ENCODE measurements around the gene ZSCAN5C. TPM values are rescaled to one million over a fixed set of nuclear protein-coding genes. Genes with fewer than 3 reads are reported as not detected.

ZSCAN5C gene
- total and polyA plus RNA-seq, 2 donors (not counting 1 experiment from before 2014, with no cell fraction given), result not detected

DNA sequence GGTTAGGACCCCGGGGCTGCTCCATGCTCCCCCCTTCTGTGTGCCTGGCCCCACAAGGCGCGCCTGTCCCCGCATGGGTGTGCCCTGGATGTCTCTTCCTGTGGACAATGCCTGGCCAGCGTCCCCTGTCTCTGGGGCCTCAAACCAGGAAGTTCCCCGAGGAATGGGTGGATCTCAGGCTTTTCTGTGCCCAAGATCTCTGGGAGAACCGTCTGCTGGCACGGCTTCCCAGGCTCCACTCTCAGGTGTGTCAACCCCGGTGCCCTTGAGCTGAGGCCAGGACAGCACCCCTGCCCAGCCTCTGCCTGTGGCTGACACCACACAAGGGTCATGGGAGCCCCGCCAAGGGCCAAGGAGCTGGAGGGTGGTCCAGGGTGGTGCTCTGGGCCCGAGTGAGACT is 45.3 kb upstream of the ZSCAN5C start:
- no peaks in the 10 kb centered on the region for H3K27me3 Mint-ChIP-seq
- peaks cover 0 to 31% of the 10 kb centered on the region in 2 experiments for H3K36me3 ChIP-seq (replicated peaks in 1 of 2; ENCODE audit: control extremely low read depth in 1 of 2, control insufficient read depth in 1 of 2, extremely low read depth in 1 of 2, insufficient read depth in 2 of 2, low read length in 1 of 2)
- POLR2A ChIA-PET, result no interaction called here
- 98% methylated on average over 11 of the region's 11 CpGs for WGBS (ENCODE audit: insufficient coverage)
- ATAC-seq (ENCODE audit: low read depth) (no peak), DNase-seq (no peak)
- no peak overlapping the region for H3K9ac ChIP-seq (ENCODE audit: low read length)
- H4K20me1 ChIP-seq (ENCODE audit: control insufficient read depth, insufficient read depth, low read length, poor library complexity, severe bottlenecking), result peaks cover 17% of the 10 kb centered on the region
- intact Hi-C loops (cut with micrococcal nuclease), result no loop called here
- H3K9me3 Mint-ChIP-seq (ENCODE audit: insufficient read depth), result no peaks in the 10 kb centered on the region
- no peaks in the 10 kb centered on the region for H3K9me3 ChIP-seq (ENCODE audit: control extremely low read depth in 1 of 3, control insufficient read depth in 2 of 3, insufficient read depth in 1 of 3, low read length in 2 of 3)
- TF ChIP-seq, protein P1, sequence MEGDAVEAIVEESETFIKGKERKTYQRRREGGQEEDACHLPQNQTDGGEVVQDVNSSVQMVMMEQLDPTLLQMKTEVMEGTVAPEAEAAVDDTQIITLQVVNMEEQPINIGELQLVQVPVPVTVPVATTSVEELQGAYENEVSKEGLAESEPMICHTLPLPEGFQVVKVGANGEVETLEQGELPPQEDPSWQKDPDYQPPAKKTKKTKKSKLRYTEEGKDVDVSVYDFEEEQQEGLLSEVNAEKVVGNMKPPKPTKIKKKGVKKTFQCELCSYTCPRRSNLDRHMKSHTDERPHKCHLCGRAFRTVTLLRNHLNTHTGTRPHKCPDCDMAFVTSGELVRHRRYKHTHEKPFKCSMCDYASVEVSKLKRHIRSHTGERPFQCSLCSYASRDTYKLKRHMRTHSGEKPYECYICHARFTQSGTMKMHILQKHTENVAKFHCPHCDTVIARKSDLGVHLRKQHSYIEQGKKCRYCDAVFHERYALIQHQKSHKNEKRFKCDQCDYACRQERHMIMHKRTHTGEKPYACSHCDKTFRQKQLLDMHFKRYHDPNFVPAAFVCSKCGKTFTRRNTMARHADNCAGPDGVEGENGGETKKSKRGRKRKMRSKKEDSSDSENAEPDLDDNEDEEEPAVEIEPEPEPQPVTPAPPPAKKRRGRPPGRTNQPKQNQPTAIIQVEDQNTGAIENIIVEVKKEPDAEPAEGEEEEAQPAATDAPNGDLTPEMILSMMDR (IDR thresholded peaks at IDR 0.05), result no peak
- TF ChIP-seq EZH2 (IDR thresholded peaks at IDR 0.05; ENCODE audit: borderline replicate concordance, insufficient read depth, low read depth, low read length, poor library complexity, severe bottlenecking), result no peak
- CTCF ChIA-PET, result interaction anchor here (1.5 kb wide), 1 partner anchor 76 kb away, joined by 5 read pairs; no protein-coding TSS in a partner anchor
- no peak overlapping the region for H2AFZ ChIP-seq (ENCODE audit: insufficient read depth, low read depth, low read length, poor library complexity, severe bottlenecking)
- no peaks in the 10 kb centered on the region for H3K4me1 ChIP-seq (ENCODE audit: control insufficient read depth in 2 of 2, insufficient read depth in 2 of 2, low read length in 2 of 2)
- H3K4me3 ChIP-seq (ENCODE audit: control extremely low read depth in 1 of 5, extremely low read depth in 1 of 5, insufficient read depth in 1 of 5, low read depth in 2 of 5, low read length in 4 of 5), result no peak overlapping the region
- H3K4me3 Mint-ChIP-seq, result no peak overlapping the region
- no peak overlapping the region for H3K27ac ChIP-seq (ENCODE audit: low read length in 2 of 2)
- no peaks in the 10 kb centered on the region for H3K27me3 ChIP-seq (replicated peaks in 1 of 4; ENCODE audit: control extremely low read depth in 1 of 4, control insufficient read depth in 3 of 4, insufficient read depth in 4 of 4, low read length in 3 of 4)
- no peak overlapping the region for H3K27ac Mint-ChIP-seq
- H3K4me1 Mint-ChIP-seq, result no peaks in the 10 kb centered on the region
- H3K79me2 ChIP-seq (ENCODE audit: control insufficient read depth, insufficient read depth, low read length), result no peaks in the 10 kb centered on the region
- no peak overlapping the region for H3K4me2 ChIP-seq (replicated peaks; ENCODE audit: low read depth, low read length, poor library complexity, severe bottlenecking)

- Histone ChIP-seq H3K4me1 (ENCODE audit: control insufficient read depth in 2 of 2, insufficient read depth in 2 of 2, low read length in 2 of 2) (no peaks in the 10 kb centered on the region), H3K27ac (ENCODE audit: low read length in 2 of 2) (no peak overlapping the region), H3K9ac (ENCODE audit: low read length) (no peak overlapping the region), H3K9me3 (ENCODE audit: control extremely low read depth in 1 of 3, control insufficient read depth in 2 of 3, insufficient read depth in 1 of 3, low read length in 2 of 3) (no peaks in the 10 kb centered on the region), H3K36me3 (replicated peaks in 1 of 2; ENCODE audit: control extremely low read depth in 1 of 2, control insufficient read depth in 1 of 2, extremely low read depth in 1 of 2, insufficient read depth in 2 of 2, low read length in 1 of 2) (peaks cover 0 to 31% of the 10 kb centered on the region in 2 experiments), H3K4me2 (replicated peaks; ENCODE audit: low read depth, low read length, poor library complexity, severe bottlenecking) (no peak overlapping the region), H2AFZ (ENCODE audit: insufficient read depth, low read depth, low read length, poor library complexity, severe bottlenecking) (no peak overlapping the region), H3K4me3 (ENCODE audit: control extremely low read depth in 1 of 5, extremely low read depth in 1 of 5, insufficient read depth in 1 of 5, low read depth in 2 of 5, low read length in 4 of 5) (no peak overlapping the region), H3K79me2 (ENCODE audit: control insufficient read depth, insufficient read depth, low read length) (no peaks in the 10 kb centered on the region), H4K20me1 (ENCODE audit: control insufficient read depth, insufficient read depth, low read length, poor library complexity, severe bottlenecking) (peaks cover 6% of the 10 kb centered on the region), H3K27me3 (replicated peaks in 1 of 4; ENCODE audit: control extremely low read depth in 1 of 4, control insufficient read depth in 3 of 4, insufficient read depth in 4 of 4, low read length in 3 of 4) (no peaks in the 10 kb centered on the region)
- Mint-ChIP-seq H3K27ac (no peak overlapping the region), H3K27me3 (no peaks in the 10 kb centered on the region), H3K4me1 (peaks cover 2% of the 10 kb centered on the region), H3K9me3 (ENCODE audit: insufficient read depth) (no peaks in the 10 kb centered on the region), H3K4me3 (no peak overlapping the region)
- no peak for ATAC-seq (ENCODE audit: low read depth)
- 92% methylated on average over 16 of the region's 16 CpGs for WGBS (ENCODE audit: insufficient coverage)
- DNase-seq, result no peak
- intact Hi-C loops (cut with micrococcal nuclease), result no loop called here
- POLR2A ChIA-PET, result no interaction called here
- CTCF ChIA-PET, result interaction anchor here (1.0 to 1.1 kb wide), 2 partner anchors 9 to 14 kb away, joined by 3 to 4 read pairs; no protein-coding TSS in a partner anchor
- TF ChIP-seq, protein P1 (IDR thresholded peaks at IDR 0.05), result no peak
- TF ChIP-seq EZH2 (IDR thresholded peaks at IDR 0.05; ENCODE audit: borderline replicate concordance, insufficient read depth, low read depth, low read length, poor library complexity, severe bottlenecking), result no peak
Observed at GRCh38 chr19:56158170-56158757, 43.8 kb upstream of the ZSCAN5C start.

All from B cell (primary cell).